ENCODE measurements around the gene BNIP3.

Gene BNIP3

GRCh38 chr10:131949041-131949862, 32.5 kb downstream of the BNIP3 start:
- no peak for DNase-seq

- no peak for DNase-seq
These were observed 33.2 kb downstream of the BNIP3 start for GRCh38 chr10:131948501-131948900.

GRCh38 chr10:131947631-131948347, 33.9 kb downstream of the BNIP3 start:
- DNase-seq, result no peak

GRCh38 chr10:131946880-131947279, 34.8 kb downstream of the BNIP3 start:
- no peak for DNase-seq

GRCh38 chr10:131946321-131946751, 35.4 kb downstream of the BNIP3 start:
- no peak for DNase-seq

- no peak for DNase-seq
These were observed 36.6 kb downstream of the BNIP3 start for GRCh38 chr10:131944976-131945695.

GRCh38 chr10:131944412-131944811, 37.3 kb downstream of the BNIP3 start:
- no peak for DNase-seq

GRCh38 chr10:131943021-131943814, 38.5 kb downstream of the BNIP3 start:
- DNase-seq, result peak in 2 of 3 donors; percentile 28 to 54

- DNase-seq, result no peak
These were observed 39.3 kb downstream of the BNIP3 start for GRCh38 chr10:131942455-131942854.

- DNase-seq, result no peak
These were observed 43.0 kb downstream of the BNIP3 start for GRCh38 chr10:131938681-131939080.

GRCh38 chr10:131937836-131938235, 43.9 kb downstream of the BNIP3 start:
- DNase-seq, result no peak

GRCh38 chr10:131936736-131937135, 45.0 kb downstream of the BNIP3 start:
- no peak for DNase-seq

- DNase-seq, result no peak
These were observed 45.4 kb downstream of the BNIP3 start for GRCh38 chr10:131936294-131936693.

- DNase-seq, result no peak
These were observed 46.5 kb downstream of the BNIP3 start for GRCh38 chr10:131935260-131935659.

GRCh38 chr10:131934769-131935168, 47.0 kb downstream of the BNIP3 start:
- DNase-seq, result no peak

- no peak for DNase-seq
These were observed 48.0 kb downstream of the BNIP3 start for GRCh38 chr10:131933696-131934086.

GRCh38 chr10:131933016-131933695, 48.6 kb downstream of the BNIP3 start:
- DNase-seq, result no peak

- DNase-seq, result no peak
These were observed 49.7 kb downstream of the BNIP3 start for GRCh38 chr10:131931981-131932380.

GRCh38 chr10:131930586-131931330, 51.0 kb downstream of the BNIP3 start:
- DNase-seq, result no peak

- no peak for DNase-seq
These were observed 51.6 kb downstream of the BNIP3 start for GRCh38 chr10:131930150-131930549.

- no peak for DNase-seq
These were observed 52.4 kb downstream of the BNIP3 start for GRCh38 chr10:131929122-131929845.
